CD4-positive, alpha-beta T cell (primary cell): ENCODE measurements around the gene SMARCC2. TPM values are rescaled to one million over a fixed set of nuclear protein-coding genes. Genes with fewer than 3 reads are reported as not detected.

Source experiments
- ATAC-seq: fragments of 200-7000 bp; cut with Tn5 transposase; one replicate; pipeline ENCODE4 v1.10.0; 2022; ENCODE audit warnings: mild to moderate bottlenecking; ENCODE audit not compliant: poor library complexity
- CTCF ChIA-PET: fragments of 350-600 bp; sonication (Branson Sonifier 250); formaldehyde crosslinking; loops from one replicate; lab custom pipeline; 2021; ENCODE audit warnings: antibody characterized with exemption, inconsistent platforms; lab: Charles Lee
- POLR2A ChIA-PET: fragments of 350-600 bp; sonication (Branson Sonifier 250); formaldehyde crosslinking; loops from one replicate; lab custom pipeline; 2021; ENCODE audit warnings: antibody characterized with exemption, inconsistent platforms; lab: Charles Lee
- DNase-seq, 14 experiments: peaks; one replicate each; pipeline ENCODE4 v3.0.0-alpha.2; 2013 to 2020; ENCODE audit warnings: mixed read lengths in 2 of 14
- H3K27ac ChIP-seq, 2 donors: one replicate each; pipeline versions ENCODE4 v1.5.1 to v1.7.0; 2013; ENCODE audit warnings: low read length in 2 of 2, low read depth in 1 of 2, mild to moderate bottlenecking in 1 of 2
- H3K27me3 ChIP-seq, 2 experiments: 1 replicate in 1 of 2; 2 replicates in 1 of 2; pipeline versions ENCODE4 v1.6.1 to v1.7.0; 2013; ENCODE audit warnings: low read length in 2 of 2, control low read depth in 1 of 2, mild to moderate bottlenecking in 1 of 2, moderate library complexity in 1 of 2; ENCODE audit not compliant: insufficient read depth in 2 of 2, control insufficient read depth in 1 of 2
- H3K36me3 ChIP-seq: one replicate; pipeline ENCODE4 v1.6.1; 2013; ENCODE audit warnings: low read length, control low read depth; ENCODE audit not compliant: insufficient read depth
- H3K4me1 ChIP-seq: one replicate; pipeline ENCODE4 v1.6.1; 2013; ENCODE audit warnings: low read length, control low read depth; ENCODE audit not compliant: insufficient read depth
- H3K4me3 ChIP-seq: one replicate; pipeline ENCODE4 v1.5.1; 2013; ENCODE audit warnings: mild to moderate bottlenecking, low read length, moderate library complexity
- H3K9me3 ChIP-seq, 2 experiments: 1 replicate in 1 of 2; 2 replicates in 1 of 2; pipeline versions ENCODE4 v1.6.1 to v1.7.0; 2013; ENCODE audit warnings: low read length in 2 of 2, mild to moderate bottlenecking in 2 of 2, control low read depth in 1 of 2, moderate library complexity in 1 of 2; ENCODE audit not compliant: control insufficient read depth in 1 of 2, insufficient read depth in 1 of 2
- H3K27ac Mint-ChIP-seq: one replicate; pipeline ENCODE4 v1.8.0; 2020; ENCODE audit warnings: mixed read lengths
- H3K27me3 Mint-ChIP-seq: one replicate; pipeline ENCODE4 v1.8.0; 2021; ENCODE audit warnings: mixed read lengths
- H3K36me3 Mint-ChIP-seq: one replicate; pipeline ENCODE4 v1.8.0; 2021; ENCODE audit warnings: low read depth, mixed read lengths
- H3K4me1 Mint-ChIP-seq: one replicate; pipeline ENCODE4 v1.8.0; 2021; ENCODE audit warnings: low read depth, mixed read lengths
- H3K4me3 Mint-ChIP-seq: one replicate; pipeline ENCODE4 v1.8.0; 2020; ENCODE audit warnings: mild to moderate bottlenecking, mixed read lengths
- H3K9me3 Mint-ChIP-seq: one replicate; pipeline ENCODE4 v1.8.0; 2020; ENCODE audit warnings: mixed read lengths
- CTCF ChIP-seq: fragments of 200-600 bp; IDR thresholded peaks from one replicate; pipeline ENCODE4 v1.8.0; 2022; ENCODE audit warnings: antibody characterized with exemption, mild to moderate bottlenecking
- intact Hi-C, 2 experiments: fragments of 100-400 bp; cut with DNase I in 1 of 2; cut with micrococcal nuclease in 1 of 2; formaldehyde crosslinking; loops; one replicate each; pipeline versions ENCODE4 v1.15.1 to v1.9.0; 2023 to 2025; cut with DNase I, micrococcal nuclease
- total RNA-seq, 174 experiments: library from RNA in 2 of 174; stranded (reverse) in 2 of 174; gene quantifications; one replicate each; pipeline ENCODE4 v1.2.3 and lab custom pipeline; 2021 to 2026

Gene SMARCC2
- total RNA-seq, 2 experiments from 2014 or later = 104 to 109 TPM

GRCh38 chr12:56160894-56161689 is 28.2 kb downstream of the SMARCC2 start:
- H3K36me3 ChIP-seq = peaks cover 70% of the 10 kb centered on the region
- peak overlapping the region; percentile 92 for H3K27ac Mint-ChIP-seq
- H3K4me1 ChIP-seq = peaks cover 50% of the 10 kb centered on the region
- peak overlapping the region; percentile 96 for H3K4me3 Mint-ChIP-seq
- H3K27me3 Mint-ChIP-seq = no peaks in the 10 kb centered on the region
- H3K4me3 ChIP-seq = peak overlapping the region; percentile 78
- H3K9me3 ChIP-seq = no peaks in the 10 kb centered on the region
- POLR2A ChIA-PET = interaction anchor here (1.0 to 6.7 kb wide), 8 partner anchors 10 to 61 kb away, joined by 3 to 89 read pairs (median 8); partner anchors contain the start of genes ESYT1, PA2G4, RNF41 and SMARCC2
- no peak for TF ChIP-seq CTCF
- peaks cover 40% of the 10 kb centered on the region for H3K4me1 Mint-ChIP-seq
- intact Hi-C loops = loop anchor here in 1 of 2 experiments (2.0 kb wide), 1 partner anchor 28 kb away; the partner anchor contains the start of gene SMARCC2
- CTCF ChIA-PET = interaction anchor here (1.1 to 5.3 kb wide), 5 partner anchors 9 to 97 kb away, joined by 4 to 42 read pairs (median 5); partner anchors contain the start of genes ANKRD52, MYL6B, SMARCC2 and ZC3H10
- no peaks in the 10 kb centered on the region for H3K9me3 Mint-ChIP-seq
- no peak for ATAC-seq
- peak overlapping the region; percentile 84 to 92 for H3K27ac ChIP-seq
- H3K36me3 Mint-ChIP-seq = peaks cover 78% of the 10 kb centered on the region
- no peaks in the 10 kb centered on the region for H3K27me3 ChIP-seq
- no peak for DNase-seq

DNA sequence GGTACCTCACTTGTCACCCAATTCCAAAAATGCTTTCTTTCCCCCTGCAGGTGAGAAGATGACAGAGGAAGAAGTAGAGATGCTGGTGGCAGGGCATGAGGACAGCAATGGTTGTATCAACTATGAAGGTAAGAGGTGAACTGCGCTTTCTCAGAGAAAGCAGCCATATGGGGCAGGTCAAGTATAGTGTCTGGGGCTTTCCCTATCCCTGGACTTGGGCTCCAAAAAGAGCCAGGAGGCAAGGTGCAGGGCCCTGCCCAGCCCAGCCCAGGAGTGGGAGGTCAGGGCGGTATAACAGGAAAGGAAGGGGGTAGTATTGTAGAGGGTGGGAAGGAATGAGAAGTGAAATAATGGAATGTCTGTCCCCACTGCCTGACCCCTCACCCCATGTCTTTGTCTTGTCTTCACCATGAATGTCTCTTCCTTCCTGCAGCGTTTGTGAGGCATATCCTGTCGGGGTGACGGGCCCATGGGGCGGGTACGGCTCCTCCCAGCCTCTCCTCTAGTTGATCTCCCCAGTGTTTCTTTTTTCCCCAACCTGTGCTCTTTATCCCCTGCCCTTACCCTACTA is 29.0 kb downstream of the SMARCC2 start:
- peak overlapping the region; percentile 96 for H3K4me3 Mint-ChIP-seq
- TF ChIP-seq CTCF = no peak
- peak overlapping the region; percentile 78 for H3K4me3 ChIP-seq
- peaks cover 40% of the 10 kb centered on the region for H3K4me1 Mint-ChIP-seq
- H3K4me1 ChIP-seq = peaks cover 50% of the 10 kb centered on the region
- no peaks in the 10 kb centered on the region for H3K9me3 Mint-ChIP-seq
- H3K27ac ChIP-seq = peak overlapping the region; percentile 84 to 92
- DNase-seq = peak; percentile 40 to 90 (median 64)
- no peaks in the 10 kb centered on the region for H3K9me3 ChIP-seq
- peaks cover 70% of the 10 kb centered on the region for H3K36me3 Mint-ChIP-seq
- ChIA-PET POLR2A (interaction anchor here (1.0 to 6.7 kb wide), 8 partner anchors 10 to 56 kb away, joined by 3 to 89 read pairs (median 7); partner anchors contain the start of genes ESYT1, PA2G4, SMARCC2 and ZC3H10), CTCF (interaction anchor here (0.8 to 5.3 kb wide), 4 partner anchors 11 to 41 kb away, joined by 3 to 42 read pairs (median 6); partner anchors contain the start of genes SMARCC2 and ZC3H10)
- H3K36me3 ChIP-seq = peaks cover 62% of the 10 kb centered on the region
- no peaks in the 10 kb centered on the region for H3K27me3 ChIP-seq
- peak; percentile 62 for ATAC-seq
- H3K27ac Mint-ChIP-seq = peak overlapping the region; percentile 92
- H3K27me3 Mint-ChIP-seq = no peaks in the 10 kb centered on the region
- intact Hi-C loops = loop anchor here in 1 of 2 experiments (2.0 kb wide), 1 partner anchor 29 kb away; the partner anchor contains the start of gene SMARCC2
